K562 (cell line): ENCODE data around the gene RABGAP1. TPM values are rescaled to one million over a fixed set of nuclear protein-coding genes. Genes with fewer than 3 reads are reported as not detected.

Experiments
- BHLHE40 ChIP-seq: IDR thresholded peaks from 2 replicates; pipeline ENCODE4 v1.6.1; 2011; ENCODE audit warnings: low read length, improper control_type of control experiment
- COPS2 ChIP-seq: fragments of 450-650 bp; conservative IDR thresholded peaks from 2 replicates; pipeline ENCODE4 v1.6.1; 2016; ENCODE audit warnings: mild to moderate bottlenecking, moderate library complexity
- DNMT1 ChIP-seq: fragments of 450-650 bp; IDR thresholded peaks from 2 replicates; pipeline ENCODE4 v1.6.1; 2016; ENCODE audit warnings: antibody characterized with exemption, mild to moderate bottlenecking
- HBP1 ChIP-seq: fragments of 450-650 bp; formaldehyde crosslinking; IDR thresholded peaks from 2 replicates; pipeline ENCODE4 v1.4.0; 2022; ENCODE audit warnings: missing genetic modification characterization
- HDAC2 ChIP-seq: fragments of 450-650 bp; IDR thresholded peaks from 2 replicates; pipeline ENCODE4 v1.6.1; 2016; ENCODE audit warnings: mild to moderate bottlenecking
- HMGXB4 ChIP-seq: sonication (generic); formaldehyde crosslinking; IDR thresholded peaks from 2 replicates; pipeline ENCODE4 v1.8.1; 2023; ENCODE audit warnings: mild to moderate bottlenecking, missing genetic modification reagents
- IRF2 ChIP-seq: sonication (generic); formaldehyde crosslinking; IDR thresholded peaks from 2 replicates; pipeline ENCODE4 v1.8.1; 2022; ENCODE audit warnings: mild to moderate bottlenecking, missing genetic modification reagents
- IRF9 ChIP-seq: fragments of 450-650 bp; IDR thresholded peaks from 2 replicates; pipeline ENCODE4 v1.6.1; 2016; ENCODE audit warnings: missing biosample characterization, missing genetic modification characterization
- NR2C1 ChIP-seq, 2 experiments: fragments of 450-650 bp; IDR thresholded peaks; 2 replicates each; pipeline ENCODE4 v1.6.1; 2017; ENCODE audit warnings: mild to moderate bottlenecking in 2 of 2, antibody characterized with exemption in 1 of 2, inconsistent platforms in 1 of 2, missing compliant biosample characterization in 1 of 2, missing genetic modification characterization in 1 of 2
- RAD21 ChIP-seq, 2 experiments: fragments of 250-450 bp in 1 of 2; fragments of 450-650 bp in 1 of 2; sonication (Bioruptor Pico) in 1 of 2; formaldehyde crosslinking in 1 of 2; IDR thresholded peaks in 1 of 2; conservative IDR thresholded peaks in 1 of 2; 2 replicates each; pipeline versions ENCODE4 v1.4.0 to v1.8.0; 2020 to 2022; ENCODE audit warnings: mild to moderate bottlenecking in 2 of 2, moderate library complexity in 1 of 2
- SAP30 ChIP-seq: fragments of 200-600 bp; sonication (generic); IDR thresholded peaks from 2 replicates; pipeline ENCODE4 v1.6.1; 2012; ENCODE audit warnings: borderline replicate concordance, low read depth, mild to moderate bottlenecking, moderate library complexity, low read length, control low read depth, inconsistent platforms; ENCODE audit not compliant: insufficient read depth, poor library complexity, severe bottlenecking
- SP2 ChIP-seq: IDR thresholded peaks from 2 replicates; pipeline ENCODE4 v1.6.1; 2011; ENCODE audit warnings: mild to moderate bottlenecking, low read depth, low read length, moderate library complexity; ENCODE audit not compliant: poor library complexity, severe bottlenecking; ENCODE audit errors: extremely low read depth
- ZBTB49 ChIP-seq: sonication (generic); formaldehyde crosslinking; IDR thresholded peaks from 2 replicates; pipeline ENCODE4 v1.8.0; 2022; ENCODE audit warnings: missing genetic modification reagents, mild to moderate bottlenecking, borderline replicate concordance
- ZC3H4 ChIP-seq: sonication (generic); formaldehyde crosslinking; IDR thresholded peaks from 2 replicates; pipeline ENCODE4 v1.9.0; 2021; ENCODE audit warnings: missing genetic modification reagents, borderline replicate concordance
- ZEB2 ChIP-seq: fragments of 450-650 bp; IDR thresholded peaks from 2 replicates; pipeline ENCODE4 v1.6.1; 2016
- ZNF124 ChIP-seq: sonication (generic); formaldehyde crosslinking; IDR thresholded peaks from 2 replicates; pipeline ENCODE4 v1.8.1; 2022; ENCODE audit warnings: missing genetic modification reagents
- ZNF24 ChIP-seq: fragments of 450-650 bp; IDR thresholded peaks from 2 replicates; pipeline ENCODE4 v1.6.1; 2016
- ZNF512 ChIP-seq: IDR thresholded peaks from 2 replicates; pipeline ENCODE4 v1.6.1; 2016; ENCODE audit warnings: missing genetic modification characterization, missing compliant biosample characterization
- ZNF644 ChIP-seq: fragments of 200-800 bp; sonication (Bioruptor generic); IDR thresholded peaks from 2 replicates; pipeline ENCODE4 v1.6.1; 2016; ENCODE audit warnings: low read depth, missing genetic modification characterization, missing compliant biosample characterization
- polyA plus RNA-seq, 8 experiments: library from polyadenylated mRNA; depleted of rRNA in 4 of 8; stranded (reverse) in 5 of 8; unstranded in 3 of 8; fragments of >200 nt; fragmentation: Nextera tagmentation in 2 of 8; fragmentation: Illumina TruSeq in 1 of 8; extraction: Ambion mirVana in 2 of 8; extraction: Trizol in 1 of 8; gene quantifications; 2 replicates each; pipeline versions ENCODE4 v1.2.1 to v1.2.3, GENCODE V29; 2011 to 2014; ENCODE audit warnings: inconsistent platforms in 1 of 8, missing spikeins in 1 of 8
- total RNA-seq, 7 experiments: library from RNA; depleted of rRNA in 6 of 7; stranded (reverse); fragments of >200 nt in 6 of 7; fragmentation: Illumina TruSeq in 2 of 7; extraction: Trizol in 2 of 7; gene quantifications; 2 replicates each; pipeline versions ENCODE4 v1.2.1 to v1.2.3, GENCODE V29; 2011 to 2021; ENCODE audit warnings: low replicate concordance in 1 of 7

Gene RABGAP1
- total and polyA plus RNA-seq, 9 of the 15 experiments (the other 6 are each of a cell fraction or from before 2014, with no cell fraction given), result 1.5 to 22.7 (median 13.1) TPM

- TF ChIP-seq ZBTB49 (CRISPR knock-in tag) (no peak), ZNF124 (CRISPR knock-in tag) (no peak), ZNF644 (tag) (no peak), SAP30 (peak; percentile 13), BHLHE40 (no peak), HBP1 (CRISPR knock-in tag) (no peak), ZNF512 (no peak), HDAC2 (peak; percentile 27; the same call in 1 of the 2 replicates), COPS2 (no peak), ZC3H4 (CRISPR knock-in tag) (no peak), NR2C1 (IDR thresholded peaks at IDR 0.05) (no peak), NR2C1 (tag; IDR thresholded peaks at IDR 0.05) (no peak), RAD21 (CRISPR knock-in tag; conservative IDR thresholded peaks at IDR 0.05 in 1 of 2, IDR thresholded peaks at IDR 0.05 in 1 of 2) (no peak), IRF9 (no peak), SP2 (no peak), ZNF24 (no peak; the same call in 1 of the 2 replicates), ZEB2 (0 out of 2 replicates have a peak, but pooled peaks have one; percentile 13), HMGXB4 (CRISPR knock-in tag) (no peak), DNMT1 (no peak), IRF2 (CRISPR knock-in tag) (no peak)
Observed at GRCh38 chr9:122941582-122942234, 888 bp downstream of the RABGAP1 start (continued).
